Measurements from ENCODE around the gene SDHAF3.

SDHAF3 gene

DNA sequence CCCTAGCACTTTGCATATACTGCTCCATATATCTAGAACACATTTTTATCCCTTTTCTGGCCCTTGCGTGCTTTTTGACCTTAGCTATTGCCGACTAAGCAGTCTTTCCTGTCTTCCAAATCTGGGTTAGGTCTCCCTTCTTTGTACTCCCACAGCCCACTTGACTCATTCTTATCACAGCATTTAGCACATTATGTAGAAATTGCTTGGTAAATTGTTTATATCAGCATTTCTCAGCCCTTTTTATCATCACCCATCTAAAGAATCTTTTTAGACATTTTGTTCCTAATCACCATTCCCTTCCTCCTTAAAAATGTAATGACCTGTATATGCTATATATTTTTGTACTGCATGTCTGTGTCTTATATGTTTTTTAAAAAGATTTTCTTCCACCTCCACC is 101.7 kb downstream of the SDHAF3 start:
- no peaks in the 10 kb centered on the region for H3K36me3 ChIP-seq (ENCODE audit: insufficient read depth, low read length)
- H3K9ac ChIP-seq (ENCODE audit: low read depth, low read length): no peak overlapping the region
- H3K9me3 ChIP-seq (ENCODE audit: control insufficient read depth, insufficient read depth, low read length): no peaks in the 10 kb centered on the region
- no peaks in the 10 kb centered on the region for H3K4me1 ChIP-seq (ENCODE audit: insufficient read depth, low read length)

DNA sequence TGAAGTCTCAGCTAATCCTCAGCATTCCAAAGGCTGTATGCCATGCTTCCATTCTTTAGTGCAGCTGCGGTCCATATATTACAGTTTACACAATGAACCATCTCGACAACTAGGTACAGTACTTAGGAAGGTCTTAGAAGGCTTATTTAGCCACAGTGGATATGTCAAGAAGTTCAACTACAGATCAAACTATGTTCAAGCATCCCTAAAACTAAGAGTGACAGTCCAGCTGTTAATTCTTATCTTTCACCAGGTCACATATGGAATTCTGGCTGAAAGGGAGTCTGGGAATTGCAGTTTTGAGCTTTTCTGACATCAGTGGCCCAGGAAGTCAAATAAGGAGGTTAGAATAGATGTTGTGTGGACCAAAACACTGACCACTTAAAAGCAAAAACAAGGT is 106.8 kb downstream of the SDHAF3 start:
- H3K36me3 ChIP-seq (ENCODE audit: insufficient read depth, low read length): no peaks in the 10 kb centered on the region
- H3K4me1 ChIP-seq (ENCODE audit: insufficient read depth, low read length): no peaks in the 10 kb centered on the region
- no peak overlapping the region for H3K9ac ChIP-seq (ENCODE audit: low read depth, low read length)
- no peaks in the 10 kb centered on the region for H3K9me3 ChIP-seq (ENCODE audit: control insufficient read depth, insufficient read depth, low read length)

DNA sequence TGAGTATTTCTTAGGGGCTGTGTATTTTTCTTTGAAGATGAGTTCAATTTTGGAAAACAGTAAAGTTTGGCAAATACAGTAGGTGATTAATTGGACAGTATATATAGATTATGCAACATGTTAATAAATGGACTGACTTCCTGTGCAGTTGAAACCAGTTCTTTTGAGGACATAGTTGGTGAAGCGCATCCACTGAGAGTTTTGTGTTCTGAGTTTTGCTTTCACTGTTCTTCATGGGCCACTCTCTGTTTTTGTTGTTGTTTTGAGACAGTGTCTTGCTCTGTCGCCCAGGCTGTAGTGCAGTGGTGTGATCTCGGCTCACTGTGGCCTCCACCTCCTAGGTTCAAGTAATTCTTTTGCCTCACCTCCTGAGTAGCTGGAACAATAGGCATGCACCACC is 109.0 kb downstream of the SDHAF3 start:
- no peaks in the 10 kb centered on the region for H3K4me1 ChIP-seq (ENCODE audit: insufficient read depth, low read length)
- no peaks in the 10 kb centered on the region for H3K36me3 ChIP-seq (ENCODE audit: insufficient read depth, low read length)
- no peak overlapping the region for H3K9ac ChIP-seq (ENCODE audit: low read depth, low read length)
- H3K9me3 ChIP-seq (ENCODE audit: control insufficient read depth, insufficient read depth, low read length): no peaks in the 10 kb centered on the region
